PFSK-1 (cell line): ENCODE data around the gene ANXA7.

Experiments
- POLR2AphosphoS5 ChIP-seq: IDR thresholded peaks from 2 replicates; pipeline ENCODE4 v1.6.1; 2012; ENCODE audit warnings: low read depth, mild to moderate bottlenecking, control low read depth, low read length, moderate library complexity
- TAF1 ChIP-seq: IDR thresholded peaks from 2 replicates; pipeline ENCODE4 v1.6.1; 2012; ENCODE audit warnings: low read length, control low read depth, borderline replicate concordance; ENCODE audit not compliant: insufficient read depth

DNA sequence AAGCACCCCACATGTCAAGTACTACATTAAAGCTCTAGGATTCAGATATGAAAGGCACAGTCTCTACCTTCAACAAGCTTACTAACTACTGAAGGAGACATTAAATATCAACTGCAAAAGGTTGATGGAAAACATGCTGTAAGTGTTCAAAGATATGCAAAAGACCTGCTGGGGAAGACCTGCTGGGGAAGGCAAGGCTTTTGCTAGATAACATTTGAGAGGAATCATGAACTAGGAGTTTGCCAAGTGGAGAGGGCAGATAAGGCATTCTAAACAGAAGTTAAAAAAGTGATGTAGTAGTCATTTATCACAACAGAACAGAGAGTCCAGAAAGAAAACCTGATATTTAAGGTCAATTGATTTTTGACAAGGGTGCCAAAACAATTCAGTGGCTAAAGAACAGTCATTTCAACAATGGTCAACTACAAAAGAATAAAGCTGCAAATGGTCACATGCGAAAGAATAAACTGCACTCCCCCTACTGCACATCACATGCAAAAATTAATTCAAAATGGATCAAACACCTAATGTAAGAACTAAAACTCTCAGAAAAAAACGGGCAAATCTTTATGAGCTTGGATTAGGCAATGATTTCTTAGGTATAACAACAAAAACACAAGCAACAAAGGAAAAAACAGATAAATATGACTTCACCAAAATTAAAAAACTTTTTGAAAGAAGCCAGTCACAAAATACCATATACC lies 42.5 kb upstream of the ANXA7 start:
- no peak for TF ChIP-seq POLR2AphosphoS5
- no peak for TF ChIP-seq TAF1
